Measurements from ENCODE around the gene FRS2.

FRS2 gene

DNA sequence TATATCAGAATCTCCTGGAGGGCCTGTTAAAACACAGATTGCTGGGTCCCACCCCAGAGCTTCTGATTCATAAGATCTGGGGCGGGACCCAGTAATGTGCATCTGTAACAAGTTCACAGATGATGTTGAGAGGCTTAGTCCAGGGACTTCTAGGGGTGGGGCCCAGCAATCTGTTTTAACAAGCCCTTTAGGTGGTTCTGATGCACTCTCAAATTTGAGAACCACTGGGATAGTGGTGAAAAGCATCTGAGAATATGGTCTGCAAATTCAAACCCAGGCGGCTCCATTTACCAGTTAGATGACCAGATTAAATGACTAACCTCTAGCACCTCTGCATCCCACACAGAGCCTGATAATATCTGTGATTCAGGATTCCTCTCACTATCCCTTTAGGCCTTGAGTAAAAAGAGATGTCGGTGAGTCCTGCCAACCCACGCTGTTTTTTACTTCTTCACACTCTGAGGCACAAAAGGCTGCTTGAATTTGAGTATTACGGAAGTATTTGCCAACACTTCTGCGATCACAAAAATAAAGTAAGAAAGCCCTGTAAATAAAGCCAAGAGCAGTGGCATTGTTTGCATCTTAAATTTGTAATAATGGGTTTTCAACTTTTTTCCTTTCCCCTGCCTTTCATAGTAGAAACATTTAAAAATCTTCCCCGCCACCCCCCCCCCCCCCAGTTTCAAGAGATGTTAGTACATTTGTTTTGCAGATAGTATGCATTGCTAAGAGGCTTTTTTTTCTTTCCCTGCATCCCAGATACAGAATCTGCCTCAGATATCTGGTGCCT is 1.8 kb upstream of the FRS2 start:
- TF ChIP-seq, protein P1, sequence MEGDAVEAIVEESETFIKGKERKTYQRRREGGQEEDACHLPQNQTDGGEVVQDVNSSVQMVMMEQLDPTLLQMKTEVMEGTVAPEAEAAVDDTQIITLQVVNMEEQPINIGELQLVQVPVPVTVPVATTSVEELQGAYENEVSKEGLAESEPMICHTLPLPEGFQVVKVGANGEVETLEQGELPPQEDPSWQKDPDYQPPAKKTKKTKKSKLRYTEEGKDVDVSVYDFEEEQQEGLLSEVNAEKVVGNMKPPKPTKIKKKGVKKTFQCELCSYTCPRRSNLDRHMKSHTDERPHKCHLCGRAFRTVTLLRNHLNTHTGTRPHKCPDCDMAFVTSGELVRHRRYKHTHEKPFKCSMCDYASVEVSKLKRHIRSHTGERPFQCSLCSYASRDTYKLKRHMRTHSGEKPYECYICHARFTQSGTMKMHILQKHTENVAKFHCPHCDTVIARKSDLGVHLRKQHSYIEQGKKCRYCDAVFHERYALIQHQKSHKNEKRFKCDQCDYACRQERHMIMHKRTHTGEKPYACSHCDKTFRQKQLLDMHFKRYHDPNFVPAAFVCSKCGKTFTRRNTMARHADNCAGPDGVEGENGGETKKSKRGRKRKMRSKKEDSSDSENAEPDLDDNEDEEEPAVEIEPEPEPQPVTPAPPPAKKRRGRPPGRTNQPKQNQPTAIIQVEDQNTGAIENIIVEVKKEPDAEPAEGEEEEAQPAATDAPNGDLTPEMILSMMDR (IDR thresholded peaks at IDR 0.05; ENCODE audit: low read depth, low read length) = no peak
- H3K27me3 ChIP-seq = no peaks in the 10 kb centered on the region
- no peaks in the 10 kb centered on the region for H3K9me3 ChIP-seq
- DNase-seq = no peak
- H3K4me3 ChIP-seq (ENCODE audit: low read depth, low read length) = no peak overlapping the region
- H3K36me3 ChIP-seq = no peaks in the 10 kb centered on the region
- no peaks in the 10 kb centered on the region; the same call in 1 of the 2 replicates for H3K4me1 ChIP-seq

- TF ChIP-seq, protein P1 (IDR thresholded peaks at IDR 0.05; ENCODE audit: low read depth, low read length) = no peak
- DNase-seq = no peak
- H3K4me1 ChIP-seq = no peaks in the 10 kb centered on the region; the same call in 1 of the 2 replicates
- H3K4me3 ChIP-seq (ENCODE audit: low read depth, low read length) = peak overlapping the region; percentile 82
- no peaks in the 10 kb centered on the region for H3K9me3 ChIP-seq
- H3K36me3 ChIP-seq = no peaks in the 10 kb centered on the region
- no peaks in the 10 kb centered on the region for H3K27me3 ChIP-seq
Observed at GRCh38 chr12:69469854-69470188, 367 bp upstream of the FRS2 start.

GRCh38 chr12:69471076-69471430 is 865 bp downstream of the FRS2 start:
- peak overlapping the region; percentile 82 for H3K4me3 ChIP-seq (ENCODE audit: low read depth, low read length)
- H3K27me3 ChIP-seq = no peaks in the 10 kb centered on the region
- no peaks in the 10 kb centered on the region for H3K36me3 ChIP-seq
- DNase-seq = no peak
- H3K9me3 ChIP-seq = no peaks in the 10 kb centered on the region
- H3K4me1 ChIP-seq = peaks cover 7% of the 10 kb centered on the region
- TF ChIP-seq, protein P1 (IDR thresholded peaks at IDR 0.05; ENCODE audit: low read depth, low read length) = no peak

- peaks cover 11% of the 10 kb centered on the region for H3K4me1 ChIP-seq
- H3K4me3 ChIP-seq (ENCODE audit: low read depth, low read length) = peak overlapping the region; percentile 82
- H3K9me3 ChIP-seq = no peaks in the 10 kb centered on the region
- no peaks in the 10 kb centered on the region for H3K27me3 ChIP-seq
- no peak for DNase-seq
- TF ChIP-seq, protein P1 (IDR thresholded peaks at IDR 0.05; ENCODE audit: low read depth, low read length) = no peak
- H3K36me3 ChIP-seq = no peaks in the 10 kb centered on the region
Observed at GRCh38 chr12:69471667-69472385, 1.6 kb downstream of the FRS2 start.

GRCh38 chr12:69473262-69473661 is 3.1 kb downstream of the FRS2 start:
- no peak for DNase-seq
- Histone ChIP-seq H3K9me3 (no peaks in the 10 kb centered on the region), H3K4me1 (peaks cover 11% of the 10 kb centered on the region), H3K4me3 (ENCODE audit: low read depth, low read length) (no peak overlapping the region), H3K27me3 (no peaks in the 10 kb centered on the region), H3K36me3 (no peaks in the 10 kb centered on the region)
- TF ChIP-seq, protein P1 (IDR thresholded peaks at IDR 0.05; ENCODE audit: low read depth, low read length) = no peak

DNA sequence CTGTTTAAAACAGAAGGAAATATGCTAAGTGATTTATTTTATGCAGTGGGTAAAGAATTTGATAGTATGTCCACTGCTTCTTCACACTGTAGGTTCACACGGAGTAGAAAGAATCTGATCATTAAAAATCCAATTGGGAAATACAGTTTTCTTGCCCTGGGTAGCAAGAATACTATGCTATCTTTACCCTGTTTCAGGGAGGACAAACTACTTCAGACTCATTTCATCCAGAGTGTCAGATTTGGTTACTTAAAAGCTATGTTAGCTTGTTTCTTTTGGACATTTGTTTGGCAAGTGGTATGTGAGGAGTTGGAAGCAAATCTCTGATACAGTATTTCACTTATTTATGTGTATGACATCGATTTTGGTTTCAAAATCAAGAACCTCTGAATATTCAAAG is 4.3 kb downstream of the FRS2 start:
- no peak for DNase-seq
- H3K36me3 ChIP-seq = no peaks in the 10 kb centered on the region
- H3K9me3 ChIP-seq = no peaks in the 10 kb centered on the region
- H3K4me3 ChIP-seq (ENCODE audit: low read depth, low read length) = no peak overlapping the region
- H3K4me1 ChIP-seq = peaks cover 11% of the 10 kb centered on the region
- H3K27me3 ChIP-seq = no peaks in the 10 kb centered on the region
- TF ChIP-seq, protein P1 (IDR thresholded peaks at IDR 0.05; ENCODE audit: low read depth, low read length) = no peak
